K562 (cell line): ENCODE measurements around the gene COL6A1. TPM values are rescaled to one million over a fixed set of nuclear protein-coding genes. Genes with fewer than 3 reads are reported as not detected.

Experiments
- CHD4 ChIP-seq: fragments of 200-600 bp; sonication (generic); IDR thresholded peaks from 3 replicates; pipeline ENCODE4 v1.6.1; 2012; ENCODE audit warnings: low read depth, mild to moderate bottlenecking, mixed read lengths, low read length, inconsistent platforms; ENCODE audit not compliant: insufficient read depth, insufficient replicate concordance, poor library complexity, severe bottlenecking
- CREB1 ChIP-seq, 2 experiments: sonication (generic) in 1 of 2; formaldehyde crosslinking in 1 of 2; IDR thresholded peaks; 2 replicates each; pipeline versions ENCODE4 v1.6.1 to v1.8.0; 2012 to 2022; ENCODE audit warnings: inconsistent platforms in 1 of 2, mild to moderate bottlenecking in 1 of 2, missing genetic modification reagents in 1 of 2, moderate library complexity in 1 of 2
- CREB5 ChIP-seq: fragments of 250-450 bp; sonication (Bioruptor Pico); IDR thresholded peaks from 2 replicates; pipeline ENCODE4 v1.5.0; 2020; ENCODE audit warnings: mild to moderate bottlenecking
- DPF2 ChIP-seq: fragments of 450-650 bp; IDR thresholded peaks from 2 replicates; pipeline ENCODE4 v1.6.1; 2016
- ETV5 ChIP-seq: sonication (generic); formaldehyde crosslinking; IDR thresholded peaks from 2 replicates; pipeline ENCODE4 v1.4.0; 2020; ENCODE audit warnings: low read depth, mild to moderate bottlenecking, missing genetic modification reagents
- FOXP1 ChIP-seq: sonication (generic); formaldehyde crosslinking; IDR thresholded peaks from 2 replicates; pipeline ENCODE4 v1.8.0; 2022; ENCODE audit warnings: mild to moderate bottlenecking, missing genetic modification reagents
- GABPB1 ChIP-seq: sonication (generic); formaldehyde crosslinking; IDR thresholded peaks from 2 replicates; pipeline ENCODE4 v1.8.0; 2022; ENCODE audit warnings: mild to moderate bottlenecking, missing genetic modification reagents
- GTF2A2 ChIP-seq: IDR thresholded peaks from 2 replicates; pipeline ENCODE4 v1.6.1; 2016; ENCODE audit warnings: mild to moderate bottlenecking, missing genetic modification characterization, missing compliant biosample characterization
- HDAC8 ChIP-seq: fragments of 450-650 bp; IDR thresholded peaks from 2 replicates; pipeline ENCODE4 v1.6.1; 2016; ENCODE audit warnings: mild to moderate bottlenecking, missing genetic modification characterization, moderate library complexity, missing compliant biosample characterization
- HMGN3 ChIP-seq: IDR thresholded peaks from 2 replicates; pipeline ENCODE4 v1.6.1; 2011; ENCODE audit warnings: borderline replicate concordance, low read depth, mild to moderate bottlenecking, mixed read lengths, low read length; ENCODE audit not compliant: insufficient read length; ENCODE audit errors: extremely low read depth
- HOXB6 ChIP-seq: fragments of 250-450 bp; sonication (Bioruptor Pico); IDR thresholded peaks from 2 replicates; pipeline ENCODE4 v1.5.1; 2022; ENCODE audit warnings: mild to moderate bottlenecking, borderline replicate concordance
- KHSRP ChIP-seq: fragments of 450-650 bp; IDR thresholded peaks from 2 replicates; pipeline ENCODE4 v1.6.1; 2017
- MAFK ChIP-seq: IDR thresholded peaks from 2 replicates; pipeline ENCODE4 v1.6.1; 2011; ENCODE audit warnings: low read length, improper control_type of control experiment
- MAX ChIP-seq: sonication (generic); formaldehyde crosslinking; IDR thresholded peaks from 2 replicates; pipeline ENCODE4 v1.9.0; 2022; ENCODE audit warnings: mild to moderate bottlenecking, missing genetic modification reagents
- PURB ChIP-seq: sonication (generic); formaldehyde crosslinking; IDR thresholded peaks from 2 replicates; pipeline ENCODE4 v1.9.0; 2021; ENCODE audit warnings: low read depth, mild to moderate bottlenecking, missing genetic modification reagents
- SMC3 ChIP-seq: conservative IDR thresholded peaks from 2 replicates; pipeline ENCODE4 v1.6.1; 2011; ENCODE audit warnings: low read depth, low read length, improper control_type of control experiment; ENCODE audit not compliant: insufficient read depth
- SRSF3 ChIP-seq: fragments of 200-400 bp; formaldehyde crosslinking; IDR thresholded peaks from 2 replicates; pipeline ENCODE4 v1.6.1; 2016; ENCODE audit warnings: mild to moderate bottlenecking, low read length, moderate library complexity; ENCODE audit not compliant: insufficient read depth
- USF2 ChIP-seq: sonication (generic); formaldehyde crosslinking; IDR thresholded peaks from 2 replicates; pipeline ENCODE4 v1.5.0; 2020; ENCODE audit warnings: missing genetic modification reagents
- ZNF224 ChIP-seq: sonication (generic); formaldehyde crosslinking; IDR thresholded peaks from 2 replicates; pipeline ENCODE4 v1.8.0; 2022; ENCODE audit warnings: mild to moderate bottlenecking, missing genetic modification reagents
- ZNF232 ChIP-seq: sonication (generic); formaldehyde crosslinking; IDR thresholded peaks from 2 replicates; pipeline ENCODE4 v1.8.0; 2022; ENCODE audit warnings: mild to moderate bottlenecking, missing genetic modification reagents
- ZNF280B ChIP-seq: fragments of 250-450 bp; sonication (Bioruptor Pico); IDR thresholded peaks from 2 replicates; pipeline ENCODE4 v1.5.1; 2021; ENCODE audit warnings: mild to moderate bottlenecking
- ZNF431 ChIP-seq: sonication (generic); formaldehyde crosslinking; IDR thresholded peaks from 2 replicates; pipeline ENCODE4 v1.8.0; 2022; ENCODE audit warnings: mild to moderate bottlenecking, missing genetic modification reagents
- ZNF764 ChIP-seq: fragments of 250-450 bp; sonication (Bioruptor Pico); IDR thresholded peaks from 2 replicates; pipeline ENCODE4 v1.4.0; 2020; ENCODE audit warnings: low read depth, mild to moderate bottlenecking, moderate library complexity
- polyA plus RNA-seq, 8 experiments: library from polyadenylated mRNA; depleted of rRNA in 4 of 8; stranded (reverse) in 5 of 8; unstranded in 3 of 8; fragments of >200 nt; fragmentation: Nextera tagmentation in 2 of 8; fragmentation: Illumina TruSeq in 1 of 8; extraction: Ambion mirVana in 2 of 8; extraction: Trizol in 1 of 8; gene quantifications; 2 replicates each; pipeline versions ENCODE4 v1.2.1 to v1.2.3, GENCODE V29; 2011 to 2014; ENCODE audit warnings: inconsistent platforms in 1 of 8, missing spikeins in 1 of 8
- total RNA-seq, 7 experiments: library from RNA; depleted of rRNA in 6 of 7; stranded (reverse); fragments of >200 nt in 6 of 7; fragmentation: Illumina TruSeq in 2 of 7; extraction: Trizol in 2 of 7; gene quantifications; 2 replicates each; pipeline versions ENCODE4 v1.2.1 to v1.2.3, GENCODE V29; 2011 to 2021; ENCODE audit warnings: low replicate concordance in 1 of 7

Gene COL6A1
- total and polyA plus RNA-seq, 9 of the 15 experiments (the other 6 are each of a cell fraction or from before 2014, with no cell fraction given): 0.07 to 1.3 (median 0.14) TPM; not detected in 3

GRCh38 chr21:46033410-46034400 is 52.1 kb downstream of the COL6A1 start (continued):
- TF ChIP-seq MAX (peak; percentile 84), ZNF280B (CRISPR knock-in tag) (no peak), HDAC8 (no peak), GTF2A2 (no peak), ZNF431 (CRISPR knock-in tag) (peak; percentile 87), SRSF3 (no peak), KHSRP (no peak), CHD4 (no peak), GABPB1 (peak; percentile 69), SMC3 (no peak), MAFK (no peak), HOXB6 (CRISPR knock-in tag) (no peak), FOXP1 (CRISPR knock-in tag) (peak; percentile 41; the same call in 1 of the 2 replicates), ZNF764 (CRISPR knock-in tag) (no peak), ETV5 (no peak), ZNF232 (CRISPR knock-in tag) (peak; percentile 90; the same call in 1 of the 2 replicates), DPF2 (no peak), CREB1 (IDR thresholded peaks at IDR 0.05) (no peak), CREB1 (CRISPR knock-in tag; IDR thresholded peaks at IDR 0.05) (peak; percentile 54; the same call in 1 of the 2 replicates), USF2 (no peak), ZNF224 (CRISPR knock-in tag) (0 out of 2 replicates have a peak, but pooled peaks have one; percentile 69), HMGN3 (no peak), PURB (CRISPR knock-in tag) (no peak), CREB5 (no peak)
